DND-41 (cell line): ENCODE measurements around the gene COPG2.

ENCODE experiments used
- CTCF ChIP-seq: IDR thresholded peaks from 2 replicates; pipeline ENCODE4 v1.5.1; 2012; ENCODE audit warnings: borderline replicate concordance, low read length, moderate library complexity, mild to moderate bottlenecking; ENCODE audit not compliant: poor library complexity, severe bottlenecking; ENCODE audit errors: extremely low read depth
- EZH2 ChIP-seq: IDR thresholded peaks from 3 replicates; pipeline ENCODE4 v1.6.1; 2012; ENCODE audit warnings: borderline replicate concordance, low read depth, mild to moderate bottlenecking, moderate library complexity, low read length, inconsistent platforms; ENCODE audit not compliant: severe bottlenecking

DNA sequence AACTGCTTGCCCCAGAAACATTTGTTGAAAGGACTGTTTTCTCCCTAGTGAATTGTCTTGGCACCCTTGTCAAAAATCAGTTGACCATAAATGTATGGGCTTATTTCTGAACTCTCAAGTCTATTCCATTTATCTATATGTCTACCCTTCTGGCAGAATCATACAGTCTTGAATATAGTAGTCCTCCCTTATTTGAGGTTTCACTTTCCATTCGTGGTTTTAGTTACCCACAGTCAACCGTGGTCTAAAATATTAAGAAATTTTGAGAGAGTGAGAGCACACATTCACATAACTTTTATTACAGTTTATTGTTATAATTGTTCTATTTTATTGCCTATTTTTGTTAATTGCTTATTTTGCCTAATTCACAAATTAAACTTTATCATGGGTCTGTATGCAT lies 210.3 kb downstream of the COPG2 start:
- TF ChIP-seq CTCF (no peak), EZH2 (no peak)
